Measurements from ENCODE around the gene AP1S3.
"Not testable (repeated sequence)": the region's sequence is repeated elsewhere in the genome, so short reads cannot be mapped to it uniquely, and the experiment has no call there.

Gene AP1S3

GRCh38 chr2:223837287-223838061, at the start of gene AP1S3:
TSS of gene AP1S3 (minus strand) at chr2:223837582. CDS start at chr2:223837450, 132 bp downstream.
- DNase-seq (ENCODE audit: low read depth, low spot score), result peak; percentile 65

- no peak for DNase-seq (ENCODE audit: low read depth, low spot score)
These were observed 49.7 kb upstream of the AP1S3 start for GRCh38 chr2:223887127-223887526.

GRCh38 chr2:223886726-223887125, 49.3 kb upstream of the AP1S3 start:
- DNase-seq (ENCODE audit: low read depth, low spot score), result no peak

GRCh38 chr2:223884399-223884798, 47.0 kb upstream of the AP1S3 start:
- no peak for DNase-seq (ENCODE audit: low read depth, low spot score)

- DNase-seq (ENCODE audit: low read depth, low spot score), result no peak
These were observed 45.3 kb upstream of the AP1S3 start for GRCh38 chr2:223882715-223883114.

GRCh38 chr2:223880796-223881195, 43.4 kb upstream of the AP1S3 start:
- DNase-seq (ENCODE audit: low read depth, low spot score), result no peak

- DNase-seq (ENCODE audit: low read depth, low spot score), result no peak
These were observed 40.5 kb upstream of the AP1S3 start for GRCh38 chr2:223877721-223878410.

GRCh38 chr2:223873672-223874071, 36.3 kb upstream of the AP1S3 start:
- DNase-seq (ENCODE audit: low read depth, low spot score), result no peak

GRCh38 chr2:223872772-223873171, 35.4 kb upstream of the AP1S3 start:
- DNase-seq (ENCODE audit: low read depth, low spot score), result not testable (repeated sequence)

GRCh38 chr2:223871661-223872060, 34.3 kb upstream of the AP1S3 start:
- not testable (repeated sequence) for DNase-seq (ENCODE audit: low read depth, low spot score)

GRCh38 chr2:223870840-223871611, 33.6 kb upstream of the AP1S3 start:
- DNase-seq (ENCODE audit: low read depth, low spot score), result no peak

- DNase-seq (ENCODE audit: low read depth, low spot score), result no peak
These were observed 30.6 kb upstream of the AP1S3 start for GRCh38 chr2:223868005-223868404.

- no peak for DNase-seq (ENCODE audit: low read depth, low spot score)
These were observed 28.6 kb upstream of the AP1S3 start for GRCh38 chr2:223865907-223866508.

GRCh38 chr2:223865124-223865523, 27.7 kb upstream of the AP1S3 start:
- no peak for DNase-seq (ENCODE audit: low read depth, low spot score)

GRCh38 chr2:223863491-223863890, 26.1 kb upstream of the AP1S3 start:
- DNase-seq (ENCODE audit: low read depth, low spot score), result no peak

GRCh38 chr2:223860809-223861738, 23.7 kb upstream of the AP1S3 start:
- no peak for DNase-seq (ENCODE audit: low read depth, low spot score)

GRCh38 chr2:223859070-223859469, 21.7 kb upstream of the AP1S3 start:
- DNase-seq (ENCODE audit: low read depth, low spot score), result no peak

GRCh38 chr2:223856584-223856983, 19.2 kb upstream of the AP1S3 start:
- DNase-seq (ENCODE audit: low read depth, low spot score), result no peak

GRCh38 chr2:223856021-223856420, 18.6 kb upstream of the AP1S3 start:
- DNase-seq (ENCODE audit: low read depth, low spot score), result no peak

- DNase-seq (ENCODE audit: low read depth, low spot score), result no peak
These were observed 18.0 kb upstream of the AP1S3 start for GRCh38 chr2:223855426-223855825.

GRCh38 chr2:223854741-223855140, 17.4 kb upstream of the AP1S3 start:
- DNase-seq (ENCODE audit: low read depth, low spot score), result no peak

Data from iPS DF 19.7 (cell line).